ENCODE results near the gene HPCAL1. TPM values are rescaled to one million over a fixed set of nuclear protein-coding genes. Genes with fewer than 3 reads are reported as not detected.

HPCAL1 gene
- total RNA-seq, 1 donor from 2014 or later: 34.6 TPM

DNA sequence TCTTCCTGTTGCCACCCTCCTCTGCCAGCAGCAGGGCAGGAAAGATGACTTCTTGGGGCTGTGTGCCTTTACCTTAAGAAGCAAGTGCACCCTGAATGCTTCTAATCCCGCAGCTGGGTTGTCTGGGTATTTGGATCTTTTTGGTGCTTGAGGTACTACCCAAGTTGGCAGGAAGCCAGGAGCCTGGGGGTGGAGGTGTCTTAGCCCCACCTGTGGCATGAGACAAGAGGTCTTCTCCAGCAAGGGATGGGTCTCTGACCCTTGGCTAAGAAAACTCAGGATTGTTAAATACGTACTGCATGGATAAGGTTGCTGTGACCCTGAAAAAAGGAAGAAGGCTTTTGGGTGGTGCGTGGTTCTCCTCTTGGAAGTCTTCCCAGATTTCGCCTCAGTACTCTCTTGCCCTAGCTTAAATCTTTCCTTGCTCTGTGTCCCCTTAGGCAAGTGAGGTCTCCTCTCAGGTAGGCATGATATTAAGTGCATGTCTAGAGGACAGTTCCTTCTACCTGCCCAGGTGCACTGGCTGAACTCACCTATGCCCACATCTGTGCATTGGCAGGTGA, 4.3 kb downstream of the HPCAL1 start:
- H3K27me3 Mint-ChIP-seq (ENCODE audit: unreplicated experiment): peaks cover 25% of the 10 kb centered on the region
- no peak overlapping the region for H3K4me3 Mint-ChIP-seq (ENCODE audit: unreplicated experiment)
- H3K9me3 Mint-ChIP-seq (ENCODE audit: unreplicated experiment): no peaks in the 10 kb centered on the region
- H3K27ac Mint-ChIP-seq (ENCODE audit: unreplicated experiment): no peak overlapping the region
- no peak for TF ChIP-seq CTCF (IDR thresholded peaks at IDR 0.05; ENCODE audit: unreplicated experiment)
- no peak for DNase-seq (ENCODE audit: low spot score)
- peaks cover 2% of the 10 kb centered on the region for H3K4me1 Mint-ChIP-seq (ENCODE audit: unreplicated experiment)
- H3K36me3 Mint-ChIP-seq (ENCODE audit: low read depth, unreplicated experiment): no peaks in the 10 kb centered on the region

DNA sequence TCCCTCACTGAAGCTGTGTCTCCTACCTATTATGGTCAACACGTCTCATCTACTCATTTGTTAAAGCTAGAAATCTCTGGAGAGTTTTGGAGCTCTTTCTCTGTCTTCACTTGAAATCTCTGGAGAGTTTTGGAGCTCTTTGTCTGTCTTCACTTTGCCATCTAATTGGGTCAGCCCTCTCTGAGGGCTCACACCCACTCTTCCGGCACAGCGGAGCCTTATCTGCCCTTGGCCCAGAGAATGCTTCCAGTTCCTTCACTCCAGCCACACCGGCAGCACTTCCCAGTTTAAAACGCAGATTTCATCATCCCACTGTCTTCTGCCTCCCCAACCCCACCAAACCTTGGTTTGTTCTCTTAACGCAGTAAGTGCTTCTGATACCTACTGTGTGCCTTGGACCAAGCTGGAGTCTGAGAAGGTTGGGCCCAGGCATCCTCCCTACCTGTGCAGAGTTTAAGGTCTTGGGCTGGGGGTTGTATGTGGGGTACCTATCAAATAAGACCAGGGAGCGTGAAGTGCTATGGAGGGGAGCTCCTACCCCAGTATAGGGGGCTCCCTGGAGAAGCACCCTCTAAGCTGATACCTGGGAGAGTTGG, 5.0 kb downstream of the HPCAL1 start:
- Mint-ChIP-seq H3K9me3 (ENCODE audit: unreplicated experiment) (no peaks in the 10 kb centered on the region), H3K27me3 (ENCODE audit: unreplicated experiment) (peaks cover 25% of the 10 kb centered on the region), H3K4me3 (ENCODE audit: unreplicated experiment) (no peak overlapping the region), H3K36me3 (ENCODE audit: low read depth, unreplicated experiment) (no peaks in the 10 kb centered on the region), H3K4me1 (ENCODE audit: unreplicated experiment) (peaks cover 2% of the 10 kb centered on the region), H3K27ac (ENCODE audit: unreplicated experiment) (no peak overlapping the region)
- TF ChIP-seq CTCF (IDR thresholded peaks at IDR 0.05; ENCODE audit: unreplicated experiment): no peak
- DNase-seq (ENCODE audit: low spot score): no peak

DNA sequence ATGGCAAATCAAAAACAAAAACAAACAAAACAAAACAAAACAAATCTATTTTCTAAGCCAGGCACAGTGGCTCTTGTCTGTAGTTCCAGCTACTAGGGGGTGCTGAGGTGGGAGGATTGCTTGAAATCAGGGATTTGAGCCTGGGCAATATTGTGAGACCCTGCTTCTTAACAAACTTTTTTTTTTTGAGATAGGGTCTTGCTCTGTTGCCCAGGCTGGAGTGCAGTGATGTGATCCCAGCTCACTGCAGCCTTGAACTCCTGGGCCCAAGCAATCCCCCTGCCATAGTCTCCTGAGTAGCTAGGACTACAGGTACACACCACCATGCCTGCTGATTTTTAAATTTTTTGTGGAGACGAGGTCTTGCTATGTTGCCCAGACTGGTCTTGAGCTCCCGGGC, 6.2 kb downstream of the HPCAL1 start:
- H3K36me3 Mint-ChIP-seq (ENCODE audit: low read depth, unreplicated experiment): no peaks in the 10 kb centered on the region
- DNase-seq (ENCODE audit: low spot score): no peak
- H3K9me3 Mint-ChIP-seq (ENCODE audit: unreplicated experiment): no peaks in the 10 kb centered on the region
- H3K4me3 Mint-ChIP-seq (ENCODE audit: unreplicated experiment): no peak overlapping the region
- no peak overlapping the region for H3K27ac Mint-ChIP-seq (ENCODE audit: unreplicated experiment)
- no peak for TF ChIP-seq CTCF (IDR thresholded peaks at IDR 0.05; ENCODE audit: unreplicated experiment)
- H3K4me1 Mint-ChIP-seq (ENCODE audit: unreplicated experiment): peaks cover 2% of the 10 kb centered on the region
- H3K27me3 Mint-ChIP-seq (ENCODE audit: unreplicated experiment): peaks cover 23% of the 10 kb centered on the region

- DNase-seq (ENCODE audit: low spot score): no peak
- Mint-ChIP-seq H3K4me3 (ENCODE audit: unreplicated experiment) (no peak overlapping the region), H3K27ac (ENCODE audit: unreplicated experiment) (no peak overlapping the region), H3K9me3 (ENCODE audit: unreplicated experiment) (no peaks in the 10 kb centered on the region), H3K36me3 (ENCODE audit: low read depth, unreplicated experiment) (no peaks in the 10 kb centered on the region), H3K4me1 (ENCODE audit: unreplicated experiment) (peaks cover 6% of the 10 kb centered on the region), H3K27me3 (ENCODE audit: unreplicated experiment) (peaks cover 23% of the 10 kb centered on the region)
- no peak for TF ChIP-seq CTCF (IDR thresholded peaks at IDR 0.05; ENCODE audit: unreplicated experiment)
Observed at GRCh38 chr2:10309286-10309685, 6.6 kb downstream of the HPCAL1 start.

- Mint-ChIP-seq H3K36me3 (ENCODE audit: low read depth, unreplicated experiment) (no peaks in the 10 kb centered on the region), H3K27me3 (ENCODE audit: unreplicated experiment) (peaks cover 17% of the 10 kb centered on the region), H3K4me1 (ENCODE audit: unreplicated experiment) (peaks cover 6% of the 10 kb centered on the region), H3K27ac (ENCODE audit: unreplicated experiment) (no peak overlapping the region), H3K4me3 (ENCODE audit: unreplicated experiment) (no peak overlapping the region), H3K9me3 (ENCODE audit: unreplicated experiment) (no peaks in the 10 kb centered on the region)
- TF ChIP-seq CTCF (IDR thresholded peaks at IDR 0.05; ENCODE audit: unreplicated experiment): no peak
- DNase-seq (ENCODE audit: low spot score): no peak
Observed at GRCh38 chr2:10310309-10310888, 7.7 kb downstream of the HPCAL1 start.

All from endothelial cell (in vitro differentiated cells).